Effector CD8-positive, alpha-beta T cell (primary cell): ENCODE data around the gene PLPPR2.
"Not testable (repeated sequence)": the region's sequence is repeated elsewhere in the genome, so short reads cannot be mapped to it uniquely, and the experiment has no call there.

Experiments used
- DNase-seq: peaks from one replicate; lab custom pipeline; 2025; lab: John Stamatoyannopoulos, UW

The PLPPR2 gene

DNA sequence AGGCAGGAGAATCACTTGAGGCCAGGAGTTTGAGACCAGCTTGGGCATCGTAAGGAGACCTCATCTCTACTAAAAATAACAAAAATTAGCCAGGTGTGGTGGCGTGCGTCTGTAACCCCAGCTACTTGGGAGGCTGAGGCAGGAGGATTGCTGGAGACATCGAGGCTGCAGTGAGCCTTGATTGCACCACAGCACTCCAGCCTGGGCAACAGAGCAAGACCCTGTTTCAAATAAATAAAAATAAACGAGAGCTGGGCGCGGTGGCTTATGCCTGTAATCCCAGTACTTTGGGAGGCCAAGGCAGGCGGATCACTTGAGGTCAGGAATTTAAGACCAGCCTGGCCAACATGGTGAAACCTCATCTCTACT, 15.1 kb upstream of the PLPPR2 start:
- not testable (repeated sequence) for DNase-seq

DNA sequence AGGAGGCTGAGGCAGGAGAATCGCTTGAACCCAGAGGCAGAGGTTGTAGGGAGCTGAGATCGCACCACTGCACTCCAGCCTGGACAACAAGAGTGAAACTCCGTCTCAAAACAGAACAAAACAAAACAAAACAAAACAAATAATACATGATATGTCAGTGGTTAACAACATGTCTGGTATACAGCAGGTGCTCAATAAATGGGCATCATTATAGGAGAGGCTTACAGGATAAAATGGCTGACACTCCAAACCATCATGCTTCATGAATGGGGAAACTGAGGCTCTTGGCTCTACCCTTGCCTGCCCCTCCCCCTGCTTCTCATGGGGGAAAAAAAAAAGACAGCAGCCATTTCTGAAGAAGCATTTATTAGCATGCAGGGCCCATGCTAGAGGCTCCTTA, 12.8 kb upstream of the PLPPR2 start:
- DNase-seq, result no peak

DNA sequence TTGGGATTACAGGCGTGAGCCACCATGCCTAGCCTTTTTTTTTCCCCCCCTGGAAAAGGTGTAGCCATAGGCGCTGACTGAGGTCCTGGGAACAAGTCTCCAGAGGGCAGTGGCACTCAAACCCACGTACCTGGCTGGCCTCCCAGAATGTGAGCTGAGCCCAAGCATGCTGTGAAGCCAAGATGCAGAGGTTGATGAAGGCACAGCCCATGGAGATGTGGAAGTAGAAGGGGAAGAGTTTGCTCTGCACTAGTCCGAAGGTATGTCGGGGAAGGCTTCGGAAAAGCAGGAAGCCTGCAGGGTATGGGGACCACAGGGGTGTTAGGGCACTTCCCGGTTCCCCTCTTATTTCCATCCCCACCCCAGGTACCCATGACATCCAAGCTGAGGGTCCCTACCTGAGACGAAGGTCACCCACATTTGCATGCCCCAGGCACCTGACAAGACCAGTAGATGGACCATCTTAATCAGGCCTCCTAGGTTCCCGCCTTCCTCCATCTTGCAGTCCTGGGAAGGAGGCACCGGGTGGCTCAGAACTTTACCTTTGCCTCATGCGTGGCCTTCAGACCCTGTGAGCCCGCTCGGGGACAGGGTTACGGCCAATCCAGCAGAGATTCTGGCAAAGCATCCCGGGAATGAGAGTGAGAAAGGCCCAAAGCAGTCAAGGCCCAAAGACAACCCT, 10.0 kb upstream of the PLPPR2 start:
- no peak for DNase-seq

DNA sequence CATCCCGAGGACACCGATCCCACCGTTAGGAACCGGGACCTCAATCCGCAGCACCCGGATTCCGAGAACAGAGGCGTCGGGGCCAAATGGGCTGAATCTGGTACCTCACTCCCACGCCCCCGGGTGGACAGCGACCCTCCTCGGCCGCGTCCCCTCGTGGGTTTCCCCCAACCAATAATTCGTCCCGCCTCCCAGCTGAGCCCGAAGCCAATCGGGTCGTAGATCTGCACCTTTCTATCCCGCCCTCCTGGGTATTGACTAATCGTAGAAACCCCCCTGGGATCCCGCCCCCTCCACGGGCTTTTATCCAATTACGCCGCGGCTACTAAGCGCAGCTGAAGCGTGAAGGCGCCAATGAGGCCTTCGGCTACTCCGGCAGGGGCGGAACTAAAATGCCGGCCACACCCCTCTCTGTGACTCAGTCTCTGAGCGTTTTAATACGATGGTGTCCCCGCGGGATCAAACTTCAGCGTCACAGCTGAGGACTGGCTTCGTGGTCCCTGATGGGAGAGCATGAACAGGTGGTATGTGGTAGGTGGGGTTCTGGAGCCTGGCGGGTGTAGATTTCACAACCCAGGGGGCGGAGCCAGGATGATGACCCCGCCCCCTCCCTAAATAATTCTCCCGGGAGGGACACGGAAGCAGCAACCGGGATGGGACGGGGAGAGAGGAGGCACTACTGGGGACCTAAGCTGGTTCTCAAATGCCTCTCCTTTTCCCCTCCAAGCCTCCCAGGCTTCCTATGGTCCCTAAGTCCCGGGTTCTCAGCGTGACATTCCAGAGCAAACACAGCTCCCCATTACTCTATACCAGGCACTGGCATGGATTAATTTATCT, 8.9 kb upstream of the PLPPR2 start, which contains the start of the genes CCDC159 and TMEM205:
TSS of gene CCDC159 (plus strand) at position 416 of the 837 bp plus-strand sequence. CDS start at position 504, 88 bp downstream.
TSS of gene TMEM205 (minus strand) at position 165 of the 837 bp plus-strand sequence. CDS start 649 bp downstream, outside the sequence.
- peak; percentile 97 for DNase-seq

DNA sequence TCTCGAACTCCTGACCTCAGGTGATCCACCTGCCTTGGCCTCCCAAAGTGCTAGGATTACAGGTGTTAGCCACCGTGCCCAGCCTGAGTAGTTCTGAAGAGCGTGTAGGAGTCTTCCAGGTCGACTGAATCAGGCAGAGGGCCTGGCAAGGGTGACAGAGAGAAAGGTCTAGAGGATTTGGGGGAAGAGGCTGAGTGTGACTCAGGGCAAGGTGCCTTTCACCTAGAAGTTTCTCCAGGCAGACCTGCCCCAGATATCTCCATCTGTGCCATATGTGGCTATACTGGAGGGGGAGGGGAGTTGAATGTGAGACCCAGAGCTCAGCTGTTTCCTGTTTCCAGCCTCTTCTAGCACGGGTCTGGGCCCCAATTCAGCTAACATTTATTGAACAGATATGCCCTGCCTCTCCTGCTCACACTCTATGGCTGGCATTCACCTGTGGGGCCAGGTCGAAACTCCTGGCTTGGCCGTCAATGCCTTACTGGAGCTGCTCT, 7.6 kb upstream of the PLPPR2 start:
- DNase-seq, result no peak

DNA sequence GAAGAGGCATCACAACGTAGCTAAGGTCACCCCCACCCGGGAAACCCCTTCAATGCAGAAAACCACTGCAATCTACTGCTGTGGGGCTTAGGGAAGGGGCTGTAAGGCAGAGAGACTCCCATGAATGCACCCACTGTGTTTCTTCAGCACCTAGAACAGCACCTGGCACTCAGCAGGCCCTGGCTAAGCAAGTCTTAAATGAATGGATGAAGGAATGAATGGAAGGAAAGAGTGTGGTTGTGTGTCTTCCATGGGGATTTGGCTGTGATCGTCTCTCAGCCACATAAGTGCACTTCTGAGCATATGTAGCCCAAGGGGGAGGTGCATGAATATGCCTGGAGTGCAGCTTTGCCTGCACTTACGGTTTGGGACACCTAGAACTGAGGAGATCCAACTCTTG, 6.1 kb upstream of the PLPPR2 start:
- DNase-seq, result no peak

DNA sequence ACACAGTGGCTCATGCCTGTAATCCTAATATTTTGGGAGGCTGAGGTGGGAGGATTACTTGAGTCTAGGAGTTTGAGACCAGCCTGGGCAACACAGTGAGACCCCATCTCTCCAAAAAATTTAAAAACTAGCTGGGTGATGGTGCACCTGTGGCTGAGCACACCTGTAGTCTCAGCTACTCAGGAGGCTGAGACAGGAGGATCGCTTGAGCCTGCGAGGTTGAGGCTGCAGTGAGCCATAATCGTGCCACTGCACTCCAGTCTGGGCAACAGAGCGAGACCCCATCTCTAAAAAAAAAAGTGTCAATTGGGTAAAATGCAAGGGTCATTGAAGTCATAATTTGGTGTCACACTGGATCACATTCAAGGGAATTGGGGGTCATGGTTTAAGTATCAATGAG, 1.1 kb upstream of the PLPPR2 start:
- not testable (repeated sequence) for DNase-seq

DNA sequence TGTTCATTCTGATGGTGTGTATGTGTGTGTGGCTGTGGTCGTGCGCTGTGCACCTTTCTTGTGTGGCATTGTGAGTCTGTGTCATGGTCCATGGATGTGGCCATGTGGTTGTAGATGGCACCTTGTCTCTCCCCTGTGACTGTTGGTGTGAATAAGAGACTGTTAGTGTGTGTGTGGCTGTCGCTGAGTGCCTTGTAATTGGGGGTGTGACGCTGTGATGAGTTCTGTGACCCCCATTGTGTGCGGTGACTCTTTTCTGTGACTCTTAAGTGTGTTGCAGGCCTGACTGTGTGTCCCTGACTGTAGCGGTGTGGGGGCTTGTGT, 804 bp downstream of the PLPPR2 start:
- DNase-seq, result no peak

DNA sequence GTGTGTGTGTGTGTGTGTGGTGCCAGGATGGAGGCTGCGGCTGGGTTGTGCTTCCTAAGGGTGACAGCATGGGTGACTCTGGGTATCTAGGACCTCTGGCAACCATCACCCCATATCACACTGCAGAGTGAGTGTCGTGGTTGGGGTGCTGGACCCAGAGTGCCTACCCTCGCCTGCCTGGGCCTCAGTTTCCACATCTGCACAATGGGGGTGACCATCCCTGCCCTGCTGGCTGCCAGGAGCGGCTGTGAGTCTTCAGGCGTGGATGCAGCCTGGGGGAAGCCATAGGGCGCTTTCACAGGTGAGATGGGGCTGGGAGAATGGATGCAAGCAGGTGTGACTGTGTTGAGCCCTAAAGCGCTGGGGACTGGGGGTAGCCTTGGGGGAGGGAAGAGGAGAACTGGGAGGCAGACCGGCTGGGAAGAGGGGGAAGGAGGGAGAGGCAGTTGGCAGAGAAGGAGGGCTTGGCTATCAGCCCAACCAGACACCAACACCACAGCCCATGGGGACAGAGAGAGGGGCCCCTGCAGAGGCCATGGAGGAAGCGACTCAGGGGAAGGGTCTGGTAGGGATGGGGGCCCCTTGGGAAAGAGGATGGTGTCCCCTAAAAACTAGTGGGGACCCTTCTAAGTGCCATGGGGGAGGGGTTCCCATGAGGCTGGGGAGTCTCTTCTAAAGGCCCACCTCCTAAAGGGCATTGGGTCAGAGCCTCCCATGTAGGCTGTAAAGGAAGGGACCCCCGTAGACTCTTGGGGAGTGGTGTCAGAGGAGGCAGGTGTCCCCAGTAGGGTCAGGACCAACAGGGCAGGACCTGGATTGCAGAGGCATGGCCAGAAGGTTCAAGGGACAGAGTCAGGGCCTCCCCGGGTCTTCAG, 1.7 kb downstream of the PLPPR2 start:
- DNase-seq, result no peak

DNA sequence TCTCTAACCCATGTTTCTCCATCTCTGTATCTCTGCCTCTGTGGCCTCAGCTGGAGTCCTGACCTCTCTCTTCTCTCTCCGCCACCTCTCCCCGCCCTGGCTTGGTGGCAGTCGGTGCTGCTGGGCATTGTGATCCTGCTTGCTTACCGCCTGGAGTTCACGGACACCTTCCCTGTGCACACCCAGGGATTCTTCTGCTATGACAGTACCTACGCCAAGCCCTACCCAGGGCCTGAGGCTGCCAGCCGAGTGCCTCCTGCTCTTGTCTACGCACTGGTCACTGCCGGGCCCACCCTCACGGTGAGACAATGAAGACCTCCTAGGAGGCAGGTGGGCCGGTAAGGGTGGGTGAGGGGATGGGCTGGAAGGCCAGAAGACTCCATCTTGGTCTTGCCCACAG, 4.2 kb downstream of the PLPPR2 start:
- DNase-seq, result no peak

DNA sequence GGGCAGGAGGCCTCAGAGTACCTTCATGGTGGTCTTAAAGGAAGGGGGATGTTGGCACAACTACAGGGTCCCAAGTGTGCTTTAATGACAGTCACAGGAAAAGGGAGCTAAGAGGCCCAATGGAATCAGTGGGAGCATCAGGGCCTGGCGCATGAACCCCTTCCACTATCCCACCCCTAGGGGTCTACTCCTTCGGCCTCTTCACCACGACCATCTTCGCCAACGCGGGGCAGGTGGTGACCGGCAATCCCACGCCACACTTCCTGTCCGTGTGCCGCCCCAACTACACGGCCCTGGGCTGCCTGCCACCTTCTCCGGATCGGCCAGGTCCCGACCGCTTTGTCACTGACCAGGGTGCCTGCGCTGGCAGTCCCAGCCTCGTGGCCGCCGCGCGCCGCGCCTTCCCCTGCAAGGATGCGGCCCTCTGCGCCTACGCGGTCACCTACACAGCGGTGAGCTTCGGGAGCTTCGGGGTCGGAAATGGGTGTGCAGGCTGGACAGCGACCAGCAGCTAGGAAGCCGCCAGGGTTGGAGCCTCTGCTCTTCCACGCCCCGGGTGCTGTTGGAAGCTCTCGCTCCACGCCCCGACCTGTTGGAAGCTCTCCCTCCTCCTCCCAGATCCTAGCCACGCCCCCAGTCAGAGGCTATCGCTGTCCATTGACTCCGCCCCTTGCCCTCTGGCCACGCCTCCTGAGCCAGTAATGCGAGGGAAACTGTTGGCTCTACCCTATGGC, 6.0 kb downstream of the PLPPR2 start:
- DNase-seq, result no peak

DNA sequence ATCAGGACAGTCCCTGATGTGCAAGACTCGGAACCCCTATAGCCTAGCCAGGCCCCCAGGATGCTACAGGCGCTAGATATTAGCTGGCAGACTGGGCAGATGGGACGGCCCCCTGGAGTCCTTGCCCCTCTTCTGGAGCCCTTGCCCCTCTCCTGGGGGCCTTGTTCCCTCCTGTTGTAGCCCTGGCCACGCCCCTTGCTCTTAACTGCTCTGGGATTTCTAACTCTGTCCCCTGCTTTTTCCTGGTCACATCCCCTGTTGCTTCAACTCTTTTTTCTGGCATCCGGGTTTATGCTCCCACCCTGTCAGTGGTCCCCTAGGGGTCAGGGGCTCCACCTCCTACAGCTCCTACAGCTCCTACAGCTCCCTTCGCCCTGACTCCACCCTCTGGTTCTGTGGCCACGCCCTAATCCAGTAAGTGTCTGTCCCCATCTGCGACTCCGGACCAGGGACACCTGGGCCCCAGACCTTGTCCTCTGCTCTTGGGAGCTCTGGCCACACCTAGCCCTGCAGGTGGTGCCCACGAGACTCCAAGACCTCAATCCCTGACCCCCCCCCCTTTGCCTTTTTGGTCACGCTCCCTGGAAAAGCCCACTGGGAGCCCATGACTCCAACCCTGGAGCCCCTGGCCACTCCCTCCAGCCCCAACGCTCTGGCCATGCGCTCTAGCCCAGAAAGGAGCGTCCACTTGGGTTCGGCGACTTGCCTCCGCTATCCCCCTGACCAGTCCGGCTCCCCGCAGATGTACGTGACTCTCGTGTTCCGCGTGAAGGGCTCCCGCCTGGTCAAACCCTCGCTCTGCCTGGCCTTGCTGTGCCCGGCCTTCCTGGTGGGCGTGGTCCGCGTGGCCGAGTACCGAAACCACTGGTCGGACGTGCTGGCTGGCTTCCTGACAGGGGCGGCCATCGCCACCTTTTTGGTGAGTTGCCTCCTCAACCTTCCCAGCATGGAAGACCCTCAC, 6.8 kb downstream of the PLPPR2 start:
- no peak for DNase-seq

DNA sequence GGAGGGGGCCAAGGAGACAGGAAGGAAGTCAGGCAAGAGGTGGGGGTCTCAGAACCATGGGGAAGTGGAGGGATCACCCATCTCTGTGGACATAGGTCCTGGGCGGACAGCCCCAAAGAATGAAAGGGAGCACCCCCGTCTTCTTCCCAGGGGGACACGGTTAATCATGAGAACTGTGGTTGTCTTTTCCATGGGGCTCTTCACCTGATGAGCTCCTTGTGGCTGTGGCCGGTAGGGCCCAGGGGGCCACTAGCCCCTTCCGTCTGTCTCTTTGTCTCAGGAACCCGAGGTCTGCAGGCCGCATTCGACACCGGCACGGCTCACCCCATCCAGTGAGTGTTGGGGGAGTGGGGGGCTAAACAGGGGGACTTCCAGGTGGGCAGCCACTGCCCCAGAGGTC, 8.6 kb downstream of the PLPPR2 start:
- DNase-seq, result no peak

DNA sequence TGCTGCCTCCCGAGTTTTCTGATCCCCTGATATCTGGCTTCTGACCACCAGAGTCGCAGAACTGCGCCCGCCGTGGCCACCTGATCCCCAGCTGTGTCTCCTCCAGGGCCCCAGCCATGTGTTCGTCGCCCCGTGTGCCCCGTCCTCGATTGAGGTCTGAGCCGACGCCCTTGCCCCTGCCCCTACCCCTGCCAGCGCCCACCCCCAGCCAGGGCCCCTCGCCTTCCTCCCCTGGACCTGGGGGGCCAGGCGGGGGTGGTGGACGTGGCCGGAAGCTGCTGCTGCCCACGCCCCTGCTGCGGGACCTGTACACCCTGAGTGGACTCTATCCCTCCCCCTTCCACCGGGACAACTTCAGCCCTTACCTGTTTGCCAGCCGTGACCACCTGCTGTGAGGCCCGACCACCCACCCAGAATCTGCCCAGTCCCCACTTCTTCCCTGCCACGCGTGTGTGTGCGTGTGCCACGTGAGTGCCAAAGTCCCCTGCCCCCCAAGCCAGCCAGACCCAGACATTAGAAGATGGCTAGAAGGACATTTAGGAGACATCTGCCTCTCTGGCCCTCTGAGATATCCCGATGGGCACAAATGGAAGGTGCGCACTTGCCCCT, 9.2 kb downstream of the PLPPR2 start:
- no peak for DNase-seq

DNA sequence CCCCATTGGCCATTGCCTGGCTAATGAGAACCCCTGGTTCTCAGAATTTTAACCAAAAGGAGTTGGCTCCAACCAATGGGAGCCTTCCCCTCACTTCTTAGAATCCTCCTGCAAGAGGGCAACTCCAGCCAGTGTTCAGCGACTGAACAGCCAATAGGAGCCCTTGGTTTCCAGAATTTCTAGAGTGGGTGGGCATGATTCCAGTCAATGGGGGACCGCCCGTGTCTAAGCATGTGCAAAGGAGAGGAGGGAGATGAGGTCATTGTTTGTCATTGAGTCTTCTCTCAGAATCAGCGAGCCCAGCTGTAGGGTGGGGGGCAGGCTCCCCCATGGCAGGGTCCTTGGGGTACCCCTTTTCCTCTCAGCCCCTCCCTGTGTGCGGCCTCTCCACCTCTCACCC, 9.7 kb downstream of the PLPPR2 start:
- DNase-seq, result no peak

DNA sequence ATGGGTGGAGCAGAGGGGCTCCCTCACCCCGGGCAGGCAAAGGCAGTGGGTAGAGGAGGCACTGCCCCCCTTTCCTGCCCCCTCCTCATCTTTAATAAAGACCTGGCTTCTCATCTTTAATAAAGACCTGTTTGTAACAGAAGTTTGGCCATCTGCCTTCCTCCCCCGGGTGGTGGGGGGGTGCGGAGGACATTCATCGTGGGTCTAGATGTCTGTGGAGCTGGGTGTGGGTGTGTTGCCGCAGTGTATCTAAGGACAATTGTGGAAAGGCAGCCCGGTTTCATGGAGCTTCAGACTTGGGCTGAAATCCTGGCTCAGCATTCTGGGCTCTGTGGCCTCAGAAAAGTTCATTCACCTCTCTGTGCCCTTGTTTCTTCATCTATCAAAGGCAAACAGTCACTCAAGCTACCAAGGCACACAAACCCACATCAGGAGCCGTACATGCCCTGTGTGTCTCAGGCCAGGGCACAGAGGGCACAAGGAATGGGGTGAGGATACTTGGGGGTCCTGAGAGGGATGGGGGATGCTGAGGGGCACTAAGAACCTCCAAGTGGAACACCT, 10.4 kb downstream of the PLPPR2 start:
- DNase-seq, result no peak

DNA sequence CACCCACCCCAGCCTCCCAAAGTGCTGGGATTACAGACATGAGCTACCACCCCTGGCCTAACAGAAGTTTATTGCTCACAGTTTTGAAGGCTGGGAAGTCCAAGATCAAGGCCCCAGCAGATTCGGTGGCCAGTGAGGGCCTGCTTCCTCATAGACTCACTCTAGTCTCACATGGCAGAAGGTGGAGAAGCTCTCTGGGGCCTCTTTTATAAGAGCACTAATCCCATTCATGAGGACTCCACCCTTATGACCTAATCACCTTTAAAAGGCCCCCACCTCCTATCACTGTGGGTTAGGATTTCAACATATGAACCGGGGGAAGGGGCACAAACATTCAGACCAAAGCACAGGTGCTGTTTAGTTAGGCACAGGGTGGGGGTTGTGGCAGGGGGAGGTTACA, 12.3 kb downstream of the PLPPR2 start:
- DNase-seq, result no peak

DNA sequence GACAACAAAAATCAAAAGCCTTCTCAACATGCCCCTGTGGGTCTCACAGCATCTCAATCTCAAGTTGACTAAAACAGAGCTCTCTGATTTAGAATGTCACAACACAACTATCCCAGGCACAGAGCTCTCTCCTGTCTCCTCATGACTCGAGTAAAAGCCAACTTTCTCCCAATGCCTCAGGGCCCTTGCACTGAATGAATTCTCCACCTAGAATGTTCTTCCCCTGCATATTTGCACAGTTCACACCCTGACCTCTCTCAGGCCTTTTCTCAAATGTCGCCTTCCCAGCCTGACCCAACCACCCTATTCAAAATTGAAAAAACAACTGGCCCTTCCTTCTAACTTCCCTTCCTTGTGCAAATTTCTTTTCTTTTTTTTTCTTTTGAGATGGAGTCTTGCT, 15.5 kb downstream of the PLPPR2 start:
- DNase-seq, result no peak

DNA sequence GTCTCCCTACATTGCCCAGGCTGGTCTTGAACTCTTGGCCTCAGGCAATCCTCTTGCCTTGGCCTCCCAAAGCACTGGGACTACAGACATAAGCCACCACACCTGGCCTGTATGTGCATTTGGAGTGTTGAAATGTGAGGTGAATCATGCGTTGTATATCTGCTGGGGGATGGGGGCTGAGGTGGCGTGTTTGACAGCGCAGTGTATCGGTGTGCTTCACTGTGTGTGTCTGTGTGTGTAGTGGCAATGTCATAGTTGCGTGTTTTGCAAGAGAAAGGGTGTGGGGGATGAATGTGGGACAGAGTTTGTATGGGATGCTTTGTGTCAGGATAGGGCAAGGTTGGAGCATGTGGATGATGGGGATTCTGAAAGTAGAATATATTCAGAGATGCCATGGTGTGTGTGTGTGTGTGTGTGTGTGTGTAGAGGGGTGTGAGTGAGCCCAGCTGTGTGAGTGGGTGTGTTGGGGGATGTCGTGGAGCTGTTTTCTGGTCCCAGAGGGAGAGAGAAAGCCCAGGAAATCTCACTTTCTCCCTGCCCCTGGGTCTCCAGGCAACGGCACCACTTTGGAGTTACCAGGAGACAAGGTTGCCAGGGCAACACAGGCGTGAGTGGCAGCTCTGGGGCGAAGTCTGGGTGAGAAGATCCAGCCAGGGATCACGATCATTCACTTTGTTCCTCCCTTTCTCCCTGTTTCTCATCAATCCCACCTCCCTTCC, 18.1 kb downstream of the PLPPR2 start:
- no peak for DNase-seq
